GM12878 (cell line): ENCODE data around the gene CEP97. TPM values are rescaled to one million over a fixed set of nuclear protein-coding genes. Genes with fewer than 3 reads are reported as not detected.

ENCODE experiments used
- ATAC-seq: fragments of 200-7000 bp; cut with Tn5 transposase; 3 replicates; pipeline ENCODE4 v1.9.1; 2020; ENCODE audit warnings: mild to moderate bottlenecking, moderate library complexity
- BruUV-seq: library from RNA; stranded (reverse); fragments of 400-500 nt; replicated peaks from 2 replicates; lab custom pipeline; 2021; lab: Mats Ljungman, UMichigan
- CTCF ChIA-PET: fragments of 300-600 bp; sonication (Branson Sonifier 250); formaldehyde crosslinking; extraction: SDS; loops from one replicate; lab custom pipeline; 2021; ENCODE audit warnings: inconsistent platforms; lab: Yijun Ruan, JAX
- POLR2A ChIA-PET: fragments of 350-600 bp; formaldehyde crosslinking; extraction: SDS; loops from one replicate; lab custom pipeline; 2021; ENCODE audit warnings: inconsistent platforms; lab: Charles Lee
- RAD21 ChIA-PET: fragments of 300-600 bp; sonication (Branson Sonifier 250); formaldehyde crosslinking; loops from one replicate; lab custom pipeline; 2023; ENCODE audit warnings: antibody characterized with exemption; ENCODE audit not compliant: unreplicated experiment; lab: Charles Lee
- SMC1A ChIA-PET: fragments of 300-600 bp; sonication (Branson Sonifier 250); formaldehyde crosslinking; loops from one replicate; lab custom pipeline; 2023; ENCODE audit not compliant: unreplicated experiment, uncharacterized antibody; lab: Charles Lee
- DNase-seq: peaks from one replicate; pipeline ENCODE4 v3.0.0-alpha.2; 2011; ENCODE audit warnings: low read depth, low spot score
- FAIRE-seq: peaks from 3 replicates; lab custom pipeline; 2011; peaks lifted over from hg19 to GRCh38; lab: Jason Lieb, UNC
- H2AFZ ChIP-seq: 2 replicates; pipeline ENCODE4 v1.6.0; 2011; ENCODE audit warnings: low read depth, low read length, control low read depth; ENCODE audit not compliant: control insufficient read depth
- H3K27ac ChIP-seq: 2 replicates; pipeline ENCODE4 v1.5.1; 2011; ENCODE audit warnings: control low read depth; ENCODE audit not compliant: control insufficient read depth, insufficient read depth
- H3K27me3 ChIP-seq, 2 experiments: replicated peaks in 1 of 2; 2 replicates each; pipeline versions ENCODE4 v1.6.0 to v1.6.1; 2011; ENCODE audit warnings: low read length in 1 of 2; ENCODE audit not compliant: control insufficient read depth in 2 of 2, insufficient read depth in 2 of 2
- H3K36me3 ChIP-seq, 2 experiments: 2 replicates each; pipeline ENCODE4 v1.5.1; 2011; ENCODE audit warnings: low read length in 1 of 2; ENCODE audit not compliant: control insufficient read depth in 2 of 2, insufficient read depth in 2 of 2
- H3K4me1 ChIP-seq: 2 replicates; pipeline ENCODE4 v1.6.1; 2011; ENCODE audit warnings: mild to moderate bottlenecking, low read length, moderate library complexity, mixed read lengths; ENCODE audit not compliant: control insufficient read depth, insufficient read depth
- H3K4me2 ChIP-seq: 2 replicates; pipeline ENCODE4 v1.6.0; 2011; ENCODE audit warnings: control low read depth; ENCODE audit not compliant: control insufficient read depth, insufficient read depth
- H3K4me3 ChIP-seq: fragments of 200-600 bp; sonication (generic); 2 replicates; pipeline ENCODE4 v1.5.1; 2016
- H3K79me2 ChIP-seq: 2 replicates; pipeline ENCODE4 v1.6.0; 2011; ENCODE audit warnings: low read length; ENCODE audit not compliant: control insufficient read depth, insufficient read depth
- H3K9ac ChIP-seq: 2 replicates; pipeline ENCODE4 v1.8.0; 2011; ENCODE audit warnings: low read length, control low read depth, mixed read lengths; ENCODE audit not compliant: control insufficient read depth, insufficient read depth
- H3K9me3 ChIP-seq: replicated peaks from 3 replicates; pipeline ENCODE4 v1.5.1; 2011; ENCODE audit warnings: mild to moderate bottlenecking, low read length; ENCODE audit not compliant: control insufficient read depth, insufficient read depth
- H4K20me1 ChIP-seq: 2 replicates; pipeline ENCODE4 v1.6.0; 2011; ENCODE audit not compliant: control insufficient read depth, insufficient read depth
- HDAC2 ChIP-seq: fragments of 200-600 bp; sonication (generic); IDR thresholded peaks from 2 replicates; pipeline ENCODE4 v1.6.1; 2017
- IKZF1 ChIP-seq: fragments of 450-650 bp; conservative IDR thresholded peaks from 2 replicates; pipeline ENCODE4 v1.6.1; 2017; ENCODE audit warnings: antibody characterized with exemption, mild to moderate bottlenecking
- NFIC ChIP-seq: IDR thresholded peaks from 2 replicates; pipeline ENCODE4 v1.6.1; 2012; ENCODE audit warnings: low read depth, mild to moderate bottlenecking, inconsistent platforms, low read length, moderate library complexity
- NFYA ChIP-seq: IDR thresholded peaks from 2 replicates; pipeline ENCODE4 v1.6.1; 2011; ENCODE audit warnings: low read depth, mild to moderate bottlenecking, low read length, improper control_type of control experiment, borderline replicate concordance
- POU2F2 ChIP-seq: IDR thresholded peaks from 3 replicates; pipeline ENCODE4 v1.6.1; 2011; ENCODE audit warnings: low read depth, mild to moderate bottlenecking, low read length, borderline replicate concordance
- RUNX3 ChIP-seq: IDR thresholded peaks from 2 replicates; pipeline ENCODE4 v1.6.1; 2012; ENCODE audit warnings: low read length, inconsistent platforms
- SMAD5 ChIP-seq: IDR thresholded peaks from 2 replicates; pipeline ENCODE4 v1.6.1; 2016; ENCODE audit warnings: antibody characterized with exemption, low read depth
- SREBF1 ChIP-seq: IDR thresholded peaks from 2 replicates; pipeline ENCODE4 v1.6.1; 2012; ENCODE audit warnings: mild to moderate bottlenecking, low read length
- TBL1XR1 ChIP-seq: IDR thresholded peaks from 2 replicates; pipeline ENCODE4 v1.6.1; 2012; ENCODE audit warnings: low read depth, low read length, improper control_type of control experiment
- ZSCAN29 ChIP-seq: fragments of 450-650 bp; IDR thresholded peaks from 2 replicates; pipeline ENCODE4 v1.6.1; 2017; ENCODE audit warnings: mild to moderate bottlenecking, moderate library complexity
- WGBS: methylation state at CpG from one replicate; pipeline ENCODE4 v1.1.6; 2016; ENCODE audit warnings: low lambda C conversion rate; ENCODE audit not compliant: insufficient replicate concordance, insufficient coverage; ENCODE audit errors: missing lambda C conversion rate; 5-methylcytosine and 5-hydroxymethylcytosine counted together
- in situ Hi-C: fragments of 300-500 bp; cut with MboI; formaldehyde crosslinking; loops from 9 replicates; pipeline ENCODE4 v1.14.3; 2018; ENCODE audit warnings: mixed read lengths
- intact Hi-C: fragments of 100-400 bp; cut with micrococcal nuclease; formaldehyde crosslinking; loops from one replicate; pipeline ENCODE4 v1.14.2; 2022; ENCODE audit not compliant: unreplicated experiment
- polyA plus RNA-seq, 11 experiments: library from polyadenylated mRNA; depleted of rRNA in 4 of 11; unstranded in 6 of 11; stranded (reverse) in 5 of 11; fragments of >200 nt; fragmentation: Nextera tagmentation in 4 of 11; fragmentation: Illumina TruSeq in 1 of 11; extraction: Ambion mirVana in 4 of 11; extraction: Trizol in 1 of 11; gene quantifications; 1 replicate in 1 of 11; 2 replicates in 10 of 11; pipeline versions ENCODE4 v1.2.1 to v1.2.3, GENCODE V29; 2011 to 2016; ENCODE audit warnings: inconsistent platforms in 2 of 11, missing spikeins in 2 of 11, low read depth in 1 of 11
- total RNA-seq, 4 experiments: library from RNA; depleted of rRNA in 3 of 4; stranded (reverse); fragments of >200 nt in 3 of 4; fragmentation: Illumina TruSeq in 1 of 4; extraction: Trizol in 1 of 4; gene quantifications; 2 replicates each; pipeline versions ENCODE4 v1.2.1 to v1.2.3, GENCODE V29; 2013 to 2021
- TF ChIP-seq, protein P1 (sequence below): fragments of 450-650 bp; IDR thresholded peaks from 2 replicates; pipeline ENCODE4 v1.6.1; 2017; ENCODE audit warnings: mild to moderate bottlenecking
- TF ChIP-seq, protein P2 (sequence below): fragments of 450-650 bp; IDR thresholded peaks from 2 replicates; pipeline ENCODE4 v1.6.1; 2016; ENCODE audit warnings: mild to moderate bottlenecking
- TF ChIP-seq, protein P3 (sequence below): fragments of 450-650 bp; IDR thresholded peaks from 2 replicates; pipeline ENCODE4 v1.6.1; 2014; ENCODE audit warnings: mild to moderate bottlenecking
- TF ChIP-seq, protein P4 (sequence below): fragments of 450-650 bp; IDR thresholded peaks from 2 replicates; pipeline ENCODE4 v1.6.1; 2017; ENCODE audit warnings: borderline replicate concordance

The CEP97 gene
- total and polyA plus RNA-seq, 10 of the 15 experiments (the other 5 are each of a cell fraction or from before 2014, with no cell fraction given), result 1.9 to 13.7 (median 5.8) TPM

DNA sequence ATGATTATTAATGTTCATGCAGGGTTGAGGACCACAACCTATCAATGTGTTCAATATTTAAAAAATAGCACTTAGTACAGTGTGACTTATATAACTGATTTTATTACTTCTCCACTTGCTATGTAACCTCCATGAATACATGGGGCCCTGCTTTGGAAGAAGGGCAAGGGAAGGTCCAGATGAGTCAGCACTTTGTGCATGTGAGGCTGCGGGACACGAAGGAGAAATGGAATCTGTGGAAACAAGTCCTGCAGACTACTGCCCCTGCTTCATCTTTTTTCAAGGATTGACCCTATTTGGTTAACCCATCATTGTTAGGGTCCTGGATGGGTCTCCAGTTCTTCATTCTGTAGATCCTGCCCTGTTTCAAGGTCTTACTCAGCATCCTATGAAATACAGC, 56.2 kb downstream of the CEP97 start:
- Histone ChIP-seq H3K27me3 (no peaks in the 10 kb centered on the region), H4K20me1 (no peaks in the 10 kb centered on the region), H3K4me1 (peaks cover 10% of the 10 kb centered on the region), H3K4me3 (0 out of 2 replicates have a peak overlapping the region, but pooled peaks have one; percentile 89), H3K79me2 (peaks cover 2% of the 10 kb centered on the region), H3K36me3 (peaks cover 0 to 4% of the 10 kb centered on the region in 2 experiments; a peak in 2 of 4 replicates), H3K9ac (no peak overlapping the region), H3K4me2 (peak overlapping the region; percentile 83), H3K27ac (no peak overlapping the region), H3K9me3 (no peaks in the 10 kb centered on the region; the same call in 2 of the 3 replicates), H2AFZ (no peak overlapping the region)
- in situ Hi-C loops (no loop called here), intact Hi-C loops (no loop called here)
- CTCF ChIA-PET, result interaction anchor here (0.8 kb wide), 1 partner anchor 445 kb away, joined by 3 read pairs; no protein-coding TSS in a partner anchor
- 100% methylated on average over 2 of the region's 2 CpGs for WGBS
- no peak for ATAC-seq
- TF ChIP-seq, protein P1, sequence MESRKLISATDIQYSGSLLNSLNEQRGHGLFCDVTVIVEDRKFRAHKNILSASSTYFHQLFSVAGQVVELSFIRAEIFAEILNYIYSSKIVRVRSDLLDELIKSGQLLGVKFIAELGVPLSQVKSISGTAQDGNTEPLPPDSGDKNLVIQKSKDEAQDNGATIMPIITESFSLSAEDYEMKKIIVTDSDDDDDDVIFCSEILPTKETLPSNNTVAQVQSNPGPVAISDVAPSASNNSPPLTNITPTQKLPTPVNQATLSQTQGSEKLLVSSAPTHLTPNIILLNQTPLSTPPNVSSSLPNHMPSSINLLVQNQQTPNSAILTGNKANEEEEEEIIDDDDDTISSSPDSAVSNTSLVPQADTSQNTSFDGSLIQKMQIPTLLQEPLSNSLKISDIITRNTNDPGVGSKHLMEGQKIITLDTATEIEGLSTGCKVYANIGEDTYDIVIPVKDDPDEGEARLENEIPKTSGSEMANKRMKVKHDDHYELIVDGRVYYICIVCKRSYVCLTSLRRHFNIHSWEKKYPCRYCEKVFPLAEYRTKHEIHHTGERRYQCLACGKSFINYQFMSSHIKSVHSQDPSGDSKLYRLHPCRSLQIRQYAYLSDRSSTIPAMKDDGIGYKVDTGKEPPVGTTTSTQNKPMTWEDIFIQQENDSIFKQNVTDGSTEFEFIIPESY, result no peak
- TF ChIP-seq RUNX3 (no peak), NFIC (no peak), SREBF1 (no peak), HDAC2 (no peak), NFYA (no peak), POU2F2 (no peak), ZSCAN29 (no peak), SMAD5 (no peak), TBL1XR1 (no peak), IKZF1 (no peak)
- TF ChIP-seq, protein P2, sequence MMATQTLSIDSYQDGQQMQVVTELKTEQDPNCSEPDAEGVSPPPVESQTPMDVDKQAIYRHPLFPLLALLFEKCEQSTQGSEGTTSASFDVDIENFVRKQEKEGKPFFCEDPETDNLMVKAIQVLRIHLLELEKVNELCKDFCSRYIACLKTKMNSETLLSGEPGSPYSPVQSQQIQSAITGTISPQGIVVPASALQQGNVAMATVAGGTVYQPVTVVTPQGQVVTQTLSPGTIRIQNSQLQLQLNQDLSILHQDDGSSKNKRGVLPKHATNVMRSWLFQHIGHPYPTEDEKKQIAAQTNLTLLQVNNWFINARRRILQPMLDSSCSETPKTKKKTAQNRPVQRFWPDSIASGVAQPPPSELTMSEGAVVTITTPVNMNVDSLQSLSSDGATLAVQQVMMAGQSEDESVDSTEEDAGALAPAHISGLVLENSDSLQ, result no peak
- TF ChIP-seq, protein P3, sequence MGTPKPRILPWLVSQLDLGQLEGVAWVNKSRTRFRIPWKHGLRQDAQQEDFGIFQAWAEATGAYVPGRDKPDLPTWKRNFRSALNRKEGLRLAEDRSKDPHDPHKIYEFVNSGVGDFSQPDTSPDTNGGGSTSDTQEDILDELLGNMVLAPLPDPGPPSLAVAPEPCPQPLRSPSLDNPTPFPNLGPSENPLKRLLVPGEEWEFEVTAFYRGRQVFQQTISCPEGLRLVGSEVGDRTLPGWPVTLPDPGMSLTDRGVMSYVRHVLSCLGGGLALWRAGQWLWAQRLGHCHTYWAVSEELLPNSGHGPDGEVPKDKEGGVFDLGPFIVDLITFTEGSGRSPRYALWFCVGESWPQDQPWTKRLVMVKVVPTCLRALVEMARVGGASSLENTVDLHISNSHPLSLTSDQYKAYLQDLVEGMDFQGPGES, result no peak
- TF ChIP-seq, protein P4, sequence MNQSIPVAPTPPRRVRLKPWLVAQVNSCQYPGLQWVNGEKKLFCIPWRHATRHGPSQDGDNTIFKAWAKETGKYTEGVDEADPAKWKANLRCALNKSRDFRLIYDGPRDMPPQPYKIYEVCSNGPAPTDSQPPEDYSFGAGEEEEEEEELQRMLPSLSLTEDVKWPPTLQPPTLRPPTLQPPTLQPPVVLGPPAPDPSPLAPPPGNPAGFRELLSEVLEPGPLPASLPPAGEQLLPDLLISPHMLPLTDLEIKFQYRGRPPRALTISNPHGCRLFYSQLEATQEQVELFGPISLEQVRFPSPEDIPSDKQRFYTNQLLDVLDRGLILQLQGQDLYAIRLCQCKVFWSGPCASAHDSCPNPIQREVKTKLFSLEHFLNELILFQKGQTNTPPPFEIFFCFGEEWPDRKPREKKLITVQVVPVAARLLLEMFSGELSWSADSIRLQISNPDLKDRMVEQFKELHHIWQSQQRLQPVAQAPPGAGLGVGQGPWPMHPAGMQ, result no peak
- SMC1A ChIA-PET, result interaction anchor here (0.7 to 1.3 kb wide), 2 partner anchors 11 to 52 kb away, joined by 3 to 5 read pairs; no protein-coding TSS in a partner anchor
- RAD21 ChIA-PET, result no interaction called here
- BruUV-seq, result TSS peak; percentile 55
- POLR2A ChIA-PET, result interaction anchor here (0.5 kb wide), 1 partner anchor 189 kb away, joined by 3 read pairs; no protein-coding TSS in a partner anchor
- no peak for FAIRE-seq
- DNase-seq, result no peak
